T-helper 1 cell (primary cell): ENCODE measurements around the gene FUZ.

Source experiments
- DNase-seq, 5 donors: peaks; one replicate each; pipeline ENCODE4 v3.0.0-alpha.2; 2012 to 2020

FUZ gene

GRCh38 chr19:49850487-49851342 lies 37.6 kb upstream of the FUZ start, which contains the start of gene PTOV1:
PTOV1 (plus strand) TSS chr19:49851159.
- peak; percentile 75 to 90 (median 83) for DNase-seq

GRCh38 chr19:49850221-49850486 lies 37.1 kb upstream of the FUZ start:
- no peak for DNase-seq

- DNase-seq, result no peak
These were observed 36.5 kb upstream of the FUZ start for GRCh38 chr19:49849433-49850220.

DNA sequence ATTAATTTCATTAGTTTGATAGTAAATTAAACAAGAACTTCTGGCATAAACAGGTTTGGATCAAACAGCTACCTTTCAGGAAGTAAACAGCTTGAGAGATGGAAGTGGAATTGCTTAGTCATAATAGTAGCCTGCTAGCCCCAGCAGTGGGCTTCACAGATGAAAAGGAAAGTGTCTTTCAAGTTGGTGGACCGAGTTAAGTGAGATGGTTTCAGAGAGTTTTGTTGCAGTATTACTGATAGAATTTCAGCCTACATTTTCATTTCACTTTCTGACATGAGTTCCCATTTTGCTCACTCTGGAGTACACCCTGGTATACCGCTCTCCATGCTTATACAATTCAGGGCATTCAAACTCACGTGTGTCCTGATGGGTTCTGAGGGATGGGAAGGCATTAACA lies 35.8 kb upstream of the FUZ start:
- DNase-seq, result no peak

DNA sequence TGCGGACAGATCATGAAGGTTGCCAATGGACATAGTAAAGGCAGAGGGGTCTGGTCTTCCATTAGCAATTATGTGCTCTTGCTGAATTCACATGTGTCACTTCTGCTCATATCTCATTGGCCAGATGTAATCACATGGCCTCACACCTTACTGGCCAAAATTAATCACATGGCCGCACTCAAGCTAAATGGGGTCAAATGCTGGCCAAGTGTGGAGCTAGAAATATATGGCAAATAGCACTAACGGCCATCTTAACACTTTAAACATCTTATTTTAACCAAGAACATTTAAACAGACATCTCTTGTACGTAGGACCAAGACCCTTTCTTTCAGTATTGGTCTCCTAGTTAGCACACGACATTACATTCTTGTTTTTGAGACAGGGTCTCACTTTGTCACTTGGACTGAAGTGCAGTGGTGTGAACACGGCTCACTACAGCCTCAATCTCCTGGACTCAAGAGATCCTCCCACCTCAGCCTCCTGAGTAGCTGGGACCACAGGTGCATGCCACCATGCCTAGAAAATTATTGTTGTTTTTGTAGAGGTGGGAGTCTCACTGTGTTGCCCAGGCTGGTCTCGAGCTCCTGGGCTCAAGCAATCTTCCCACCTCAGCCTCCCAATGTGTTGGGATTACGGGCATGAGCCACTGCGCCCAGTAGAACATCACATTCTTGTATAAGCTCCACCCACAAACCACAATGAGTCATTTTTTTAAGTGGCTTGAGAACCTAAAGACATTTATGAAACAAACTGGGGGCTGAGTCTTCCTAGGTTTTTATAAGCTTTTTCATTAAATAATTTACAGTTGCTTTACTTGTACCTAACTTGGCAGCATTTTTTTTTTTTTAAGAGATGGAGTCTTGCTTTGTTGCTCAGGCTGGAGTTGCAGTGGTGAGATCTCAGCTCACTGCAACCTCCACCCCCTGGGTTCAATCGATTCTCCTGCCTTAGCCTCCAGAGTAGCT lies 34.9 kb upstream of the FUZ start:
- peak in 1 of 5 donors; percentile 60 for DNase-seq

DNA sequence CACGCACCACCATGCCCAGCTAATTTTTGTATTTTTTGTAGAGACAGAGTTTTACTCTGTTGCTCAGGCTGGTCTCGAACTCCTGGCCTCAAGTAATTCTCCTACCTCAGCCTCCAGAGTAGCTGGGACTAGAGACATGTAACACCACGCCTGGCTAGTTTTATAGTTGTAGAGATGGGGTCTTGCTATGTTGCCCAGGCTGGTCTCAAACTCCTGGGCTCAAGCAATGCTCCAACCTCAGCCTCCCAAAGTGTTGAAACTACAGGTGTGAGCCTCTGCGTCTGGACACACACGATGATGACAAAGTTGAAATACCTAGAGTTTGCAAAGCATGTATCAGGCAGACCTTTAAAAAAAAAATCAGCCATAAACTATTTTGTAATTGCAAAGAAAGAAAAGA lies 33.3 kb upstream of the FUZ start:
- DNase-seq, result no peak

DNA sequence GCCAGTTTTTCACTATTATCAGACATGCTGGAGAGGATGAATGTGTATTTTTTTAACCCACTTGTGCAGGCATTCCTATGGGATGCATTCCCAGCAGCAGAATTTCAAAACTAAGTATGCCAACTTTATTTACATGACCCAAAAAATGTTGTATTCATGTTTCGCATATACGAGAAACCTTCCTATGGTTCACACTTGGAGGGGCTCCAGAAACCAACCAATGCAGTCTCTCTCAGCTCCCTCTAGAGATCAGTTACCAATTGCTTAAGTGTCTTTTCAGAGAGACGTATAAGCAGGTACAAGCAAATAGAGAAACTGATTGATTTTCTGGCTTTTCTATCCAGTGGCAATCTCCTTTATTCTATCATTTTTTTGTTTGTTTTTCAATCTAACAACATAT lies 32.3 kb upstream of the FUZ start:
- no peak for DNase-seq

- no peak for DNase-seq
These were observed 31.3 kb upstream of the FUZ start for GRCh38 chr19:49844138-49845095.

DNA sequence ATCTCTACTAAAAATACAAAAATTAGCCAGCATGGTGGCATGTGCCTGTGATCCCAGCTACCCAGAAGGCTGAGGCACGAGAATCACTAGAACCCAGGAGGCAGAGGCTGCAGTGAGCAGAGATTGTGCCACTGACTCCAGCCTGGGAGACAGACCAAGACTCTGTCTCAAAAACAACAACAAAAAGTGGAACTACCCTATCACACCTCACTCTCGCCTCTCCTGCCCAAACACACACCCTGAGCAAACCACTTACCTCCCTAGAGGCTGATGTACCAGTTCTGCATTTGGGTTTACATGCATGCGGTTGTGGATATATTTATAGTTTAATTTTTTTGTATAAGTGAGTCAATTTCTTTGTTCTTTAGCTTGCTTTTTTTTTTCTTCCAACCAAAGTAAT lies 30.2 kb upstream of the FUZ start:
- DNase-seq, result no peak

- DNase-seq, result no peak
These were observed 27.7 kb upstream of the FUZ start for GRCh38 chr19:49840736-49841249.

DNA sequence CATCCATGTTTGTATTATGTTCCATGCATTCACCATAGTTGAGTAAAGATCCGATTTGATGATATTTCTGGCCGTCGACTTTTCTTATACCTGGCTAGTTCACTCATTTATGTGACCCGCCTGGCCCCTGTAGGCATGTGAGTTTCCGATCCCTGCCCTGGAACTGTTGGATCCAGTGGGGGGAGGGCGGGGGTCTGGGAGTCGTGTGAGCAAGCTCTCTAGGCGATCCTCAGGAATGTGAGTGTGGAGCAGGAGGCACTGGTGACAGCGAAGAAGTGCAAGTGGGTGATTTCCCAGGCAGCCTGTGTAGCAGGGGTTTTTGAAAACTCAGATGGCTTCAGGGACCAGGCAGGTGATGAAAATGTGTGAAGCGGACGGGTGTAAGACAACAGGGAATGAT lies 27.2 kb upstream of the FUZ start:
- DNase-seq, result no peak

GRCh38 chr19:49839713-49840112 lies 26.6 kb upstream of the FUZ start:
- DNase-seq, result no peak

GRCh38 chr19:49838885-49839588 lies 25.9 kb upstream of the FUZ start:
- no peak for DNase-seq

DNA sequence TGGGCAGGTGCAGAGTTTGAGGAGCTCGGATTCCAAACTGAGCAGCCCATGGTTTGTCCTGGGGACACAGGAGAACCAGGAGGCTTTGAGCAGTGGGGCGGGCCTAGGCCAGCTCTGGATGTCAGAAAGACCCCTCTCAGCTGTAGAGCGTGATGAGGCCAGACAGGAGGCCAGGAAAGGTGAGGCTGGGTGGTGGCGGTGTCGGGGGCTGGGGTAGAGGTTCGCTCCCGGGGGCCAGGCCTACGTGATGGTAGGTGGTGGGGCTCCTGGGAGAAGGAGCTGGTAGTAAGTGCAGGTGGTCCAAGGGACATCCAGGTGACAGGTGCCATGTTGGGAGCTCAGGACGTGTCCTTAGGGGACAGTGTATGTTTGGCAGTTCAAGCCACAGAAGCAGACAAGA lies 24.3 kb upstream of the FUZ start:
- DNase-seq, result no peak

GRCh38 chr19:49837009-49837310 lies 23.9 kb upstream of the FUZ start:
- no peak for DNase-seq

DNA sequence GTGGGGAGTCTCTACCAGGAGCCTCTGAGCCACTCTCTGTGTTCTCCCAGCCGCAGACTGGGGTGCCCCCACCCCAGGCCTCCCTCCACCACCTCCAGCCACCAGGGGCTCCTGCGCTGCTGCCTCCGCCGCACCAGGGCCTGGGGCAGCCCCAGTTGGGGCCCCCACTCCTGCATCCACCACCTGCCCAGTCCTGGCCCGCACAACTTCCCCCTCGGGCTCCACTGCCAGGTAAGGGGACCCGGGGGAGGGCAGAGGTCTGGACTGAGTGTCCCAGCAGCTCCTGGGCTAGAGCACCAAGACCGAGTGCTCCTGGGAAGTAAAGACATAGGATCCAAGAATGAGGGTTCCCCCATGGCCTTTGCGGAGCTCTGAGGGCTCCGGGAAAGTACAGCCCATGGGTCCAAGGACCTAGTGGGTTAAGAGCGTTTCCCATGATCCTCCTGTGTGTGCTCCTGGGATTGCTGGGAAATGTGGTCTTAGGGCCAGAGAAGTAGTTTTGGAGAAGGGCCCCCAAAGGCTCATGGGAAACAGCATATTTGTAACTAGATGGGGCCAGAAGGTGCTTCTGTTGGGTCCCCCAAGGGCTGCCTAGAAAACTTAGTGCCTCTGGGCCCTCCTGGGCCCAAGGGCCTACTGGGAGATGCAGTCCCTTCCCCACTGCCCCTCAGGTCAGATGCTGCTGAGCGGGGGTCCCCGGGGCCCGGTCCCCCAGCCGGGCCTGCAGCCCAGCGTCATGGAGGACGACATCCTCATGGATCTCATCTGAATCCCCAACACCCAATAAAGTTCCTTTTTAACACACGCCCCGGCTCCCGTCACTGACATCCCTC lies 23.3 kb upstream of the FUZ start:
- DNase-seq, result no peak

GRCh38 chr19:49835562-49835961 lies 22.5 kb upstream of the FUZ start:
- no peak for DNase-seq

DNA sequence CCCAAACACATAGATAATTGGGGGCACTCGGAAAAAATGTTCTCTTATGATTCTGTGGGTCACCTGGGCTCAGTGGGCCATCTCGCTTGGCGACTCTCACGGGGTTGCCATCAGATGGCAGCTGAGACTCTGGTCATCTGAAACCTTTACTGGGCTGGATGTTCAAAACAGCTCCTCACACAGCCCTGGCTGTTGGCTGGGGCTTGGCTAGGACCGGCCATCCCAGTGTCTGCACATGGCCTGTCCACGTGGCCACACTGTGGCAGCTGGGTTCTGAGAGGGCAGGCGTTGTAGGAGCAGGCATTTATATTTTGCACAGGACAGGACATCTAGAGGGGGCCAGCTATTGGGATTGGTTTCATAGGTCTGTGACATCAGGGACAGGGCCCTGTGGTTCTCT lies 20.5 kb upstream of the FUZ start:
- no peak for DNase-seq

DNA sequence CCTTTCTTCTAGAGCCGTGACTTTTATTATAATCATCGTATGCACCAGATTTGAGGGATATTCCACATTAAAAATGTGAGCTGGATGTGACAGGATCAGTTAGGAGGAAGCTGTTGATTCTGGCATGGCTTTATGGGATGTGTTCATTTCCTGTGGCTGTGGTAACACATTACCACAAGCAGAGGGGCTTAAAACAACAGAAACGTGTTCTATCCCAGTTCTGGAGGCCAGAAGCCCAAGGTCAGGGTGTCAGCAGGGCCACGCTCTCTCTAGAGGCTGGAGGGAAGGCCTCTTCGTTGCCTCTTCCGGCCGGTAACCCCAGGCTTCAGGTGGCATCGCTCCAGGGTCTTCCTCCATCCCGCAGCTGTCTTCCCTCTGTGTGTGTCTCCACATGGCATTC lies 19.5 kb upstream of the FUZ start:
- no peak for DNase-seq

GRCh38 chr19:49831592-49831991 lies 18.5 kb upstream of the FUZ start:
- DNase-seq, result no peak
